Neural cell (in vitro differentiated cells): ENCODE data around the gene RPS6KA3.

Experiments used
- EP300 ChIP-seq: fragments of 450-650 bp; conservative IDR thresholded peaks from 2 replicates; pipeline ENCODE4 v1.6.1; 2014; ENCODE audit warnings: antibody characterized with exemption, mild to moderate bottlenecking, moderate library complexity; ENCODE audit not compliant: poor library complexity, severe bottlenecking
- EZH2 ChIP-seq: fragments of 200-600, 300-800 bp; shearing (Covaris generic), sonication (generic); IDR thresholded peaks from 2 replicates; pipeline ENCODE4 v1.6.1; 2014; ENCODE audit warnings: antibody characterized with exemption, low read length, borderline replicate concordance, mild to moderate bottlenecking; ENCODE audit not compliant: insufficient read depth, poor library complexity, severe bottlenecking
- POLR2AphosphoS5 ChIP-seq: IDR thresholded peaks from 2 replicates; pipeline ENCODE4 v1.6.1; 2012
- RAD21 ChIP-seq: fragments of 450-650 bp; conservative IDR thresholded peaks from 2 replicates; pipeline ENCODE4 v1.6.1; 2014; ENCODE audit warnings: antibody characterized with exemption, mild to moderate bottlenecking, moderate library complexity
- SMC3 ChIP-seq: fragments of 450-650 bp; conservative IDR thresholded peaks from 2 replicates; pipeline ENCODE4 v1.6.1; 2014; ENCODE audit warnings: antibody characterized with exemption, mild to moderate bottlenecking, moderate library complexity; ENCODE audit not compliant: poor library complexity
- TF ChIP-seq, protein P1 (sequence below): fragments of 450-650 bp; IDR thresholded peaks from 2 replicates; pipeline ENCODE4 v1.5.1; 2014; ENCODE audit warnings: antibody characterized with exemption, mild to moderate bottlenecking, moderate library complexity; ENCODE audit not compliant: poor library complexity, severe bottlenecking
- TF ChIP-seq, protein P2 (sequence below): IDR thresholded peaks from 2 replicates; pipeline ENCODE4 v1.6.1; 2012; ENCODE audit warnings: borderline replicate concordance

DNA sequence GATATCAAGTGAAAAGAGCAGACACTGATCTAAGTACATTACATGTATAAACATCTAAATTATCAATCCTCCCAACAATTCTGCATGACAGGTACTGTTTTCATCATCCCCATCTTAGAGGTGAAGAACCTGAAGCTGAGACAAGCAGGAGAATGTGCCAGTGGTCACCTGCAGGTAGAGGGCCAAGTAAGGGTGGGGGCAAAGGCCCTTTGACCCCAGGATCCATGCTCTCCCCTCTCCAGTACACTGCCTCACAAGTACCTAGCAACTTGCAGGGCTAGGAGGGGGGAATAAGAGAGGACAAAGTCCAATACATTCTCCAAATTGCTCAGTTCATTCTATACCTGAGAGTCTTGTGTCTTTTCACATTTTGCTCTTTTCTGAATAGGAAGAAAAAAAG is 141.7 kb downstream of the RPS6KA3 start:
- TF ChIP-seq, protein P1, sequence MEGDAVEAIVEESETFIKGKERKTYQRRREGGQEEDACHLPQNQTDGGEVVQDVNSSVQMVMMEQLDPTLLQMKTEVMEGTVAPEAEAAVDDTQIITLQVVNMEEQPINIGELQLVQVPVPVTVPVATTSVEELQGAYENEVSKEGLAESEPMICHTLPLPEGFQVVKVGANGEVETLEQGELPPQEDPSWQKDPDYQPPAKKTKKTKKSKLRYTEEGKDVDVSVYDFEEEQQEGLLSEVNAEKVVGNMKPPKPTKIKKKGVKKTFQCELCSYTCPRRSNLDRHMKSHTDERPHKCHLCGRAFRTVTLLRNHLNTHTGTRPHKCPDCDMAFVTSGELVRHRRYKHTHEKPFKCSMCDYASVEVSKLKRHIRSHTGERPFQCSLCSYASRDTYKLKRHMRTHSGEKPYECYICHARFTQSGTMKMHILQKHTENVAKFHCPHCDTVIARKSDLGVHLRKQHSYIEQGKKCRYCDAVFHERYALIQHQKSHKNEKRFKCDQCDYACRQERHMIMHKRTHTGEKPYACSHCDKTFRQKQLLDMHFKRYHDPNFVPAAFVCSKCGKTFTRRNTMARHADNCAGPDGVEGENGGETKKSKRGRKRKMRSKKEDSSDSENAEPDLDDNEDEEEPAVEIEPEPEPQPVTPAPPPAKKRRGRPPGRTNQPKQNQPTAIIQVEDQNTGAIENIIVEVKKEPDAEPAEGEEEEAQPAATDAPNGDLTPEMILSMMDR, result no peak
- no peak for TF ChIP-seq RAD21
- TF ChIP-seq POLR2AphosphoS5, result no peak
- TF ChIP-seq, protein P2, sequence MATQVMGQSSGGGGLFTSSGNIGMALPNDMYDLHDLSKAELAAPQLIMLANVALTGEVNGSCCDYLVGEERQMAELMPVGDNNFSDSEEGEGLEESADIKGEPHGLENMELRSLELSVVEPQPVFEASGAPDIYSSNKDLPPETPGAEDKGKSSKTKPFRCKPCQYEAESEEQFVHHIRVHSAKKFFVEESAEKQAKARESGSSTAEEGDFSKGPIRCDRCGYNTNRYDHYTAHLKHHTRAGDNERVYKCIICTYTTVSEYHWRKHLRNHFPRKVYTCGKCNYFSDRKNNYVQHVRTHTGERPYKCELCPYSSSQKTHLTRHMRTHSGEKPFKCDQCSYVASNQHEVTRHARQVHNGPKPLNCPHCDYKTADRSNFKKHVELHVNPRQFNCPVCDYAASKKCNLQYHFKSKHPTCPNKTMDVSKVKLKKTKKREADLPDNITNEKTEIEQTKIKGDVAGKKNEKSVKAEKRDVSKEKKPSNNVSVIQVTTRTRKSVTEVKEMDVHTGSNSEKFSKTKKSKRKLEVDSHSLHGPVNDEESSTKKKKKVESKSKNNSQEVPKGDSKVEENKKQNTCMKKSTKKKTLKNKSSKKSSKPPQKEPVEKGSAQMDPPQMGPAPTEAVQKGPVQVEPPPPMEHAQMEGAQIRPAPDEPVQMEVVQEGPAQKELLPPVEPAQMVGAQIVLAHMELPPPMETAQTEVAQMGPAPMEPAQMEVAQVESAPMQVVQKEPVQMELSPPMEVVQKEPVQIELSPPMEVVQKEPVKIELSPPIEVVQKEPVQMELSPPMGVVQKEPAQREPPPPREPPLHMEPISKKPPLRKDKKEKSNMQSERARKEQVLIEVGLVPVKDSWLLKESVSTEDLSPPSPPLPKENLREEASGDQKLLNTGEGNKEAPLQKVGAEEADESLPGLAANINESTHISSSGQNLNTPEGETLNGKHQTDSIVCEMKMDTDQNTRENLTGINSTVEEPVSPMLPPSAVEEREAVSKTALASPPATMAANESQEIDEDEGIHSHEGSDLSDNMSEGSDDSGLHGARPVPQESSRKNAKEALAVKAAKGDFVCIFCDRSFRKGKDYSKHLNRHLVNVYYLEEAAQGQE, result no peak
- no peak for TF ChIP-seq EZH2
- no peak for TF ChIP-seq SMC3
- TF ChIP-seq EP300, result no peak
